Fibroblast of the aortic adventitia (primary cell): ENCODE measurements around the gene IQCH. TPM values are rescaled to one million over a fixed set of nuclear protein-coding genes. Genes with fewer than 3 reads are reported as not detected.

ENCODE experiments used
- DNase-seq: peaks from one replicate; pipeline ENCODE4 v3.0.0-alpha.2; 2010; ENCODE audit warnings: low read depth
- H3K4me3 ChIP-seq: 2 replicates; pipeline ENCODE4 v1.5.1; 2011; ENCODE audit warnings: low read depth, mild to moderate bottlenecking, control low read depth, low read length, moderate library complexity
- CTCF ChIP-seq: IDR thresholded peaks from 2 replicates; pipeline ENCODE4 v1.5.1; 2011; ENCODE audit warnings: mild to moderate bottlenecking, low read length, control low read depth, inconsistent platforms; ENCODE audit not compliant: insufficient read depth
- total RNA-seq: library from RNA; depleted of rRNA; stranded (reverse); fragments of >200 nt; gene quantifications from 2 replicates; pipeline ENCODE4 v1.2.3, GENCODE V29; 2012; ENCODE audit warnings: low replicate concordance

The IQCH gene
- total RNA-seq, 1 donor, result 3.6 TPM

- TF ChIP-seq CTCF, result no peak
Observed at GRCh38 chr15:67512140-67512539, 257.6 kb downstream of the IQCH start.

DNA sequence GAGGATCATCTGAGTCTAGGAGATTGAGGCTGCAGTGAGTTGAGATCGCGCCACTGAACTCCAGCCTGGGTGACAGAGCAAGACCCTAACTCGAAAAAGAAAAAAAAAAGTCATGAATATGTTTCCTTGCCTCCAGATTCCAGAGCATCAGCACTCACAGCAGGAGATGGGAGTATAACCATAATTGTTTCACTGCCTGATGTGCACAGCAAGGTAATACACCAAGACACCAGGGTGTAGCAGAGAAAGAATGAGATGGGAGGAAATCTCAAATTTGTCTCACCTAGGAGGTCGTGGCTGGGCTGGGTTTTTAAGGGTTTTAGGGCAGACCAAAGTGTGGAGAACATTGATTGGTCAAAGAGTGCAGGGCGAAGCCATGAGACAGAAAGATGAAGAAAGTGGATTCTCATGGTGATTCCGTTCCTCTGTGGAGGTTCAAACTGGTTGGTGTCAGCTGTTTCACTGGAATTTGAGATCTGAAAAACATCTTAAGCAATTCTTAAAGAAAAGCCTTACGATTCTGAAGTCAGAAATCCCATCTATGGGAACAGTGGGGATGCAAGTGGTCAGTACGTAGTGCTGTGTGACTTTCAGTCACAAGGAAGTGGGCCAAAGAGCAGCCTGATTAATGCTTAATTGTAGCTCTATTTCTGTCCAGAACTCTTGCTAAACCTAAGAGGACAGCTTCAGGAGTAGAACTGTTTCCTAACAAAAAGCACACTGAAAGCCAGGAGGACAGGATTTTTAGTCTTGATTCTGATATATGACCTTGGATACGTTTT is 258.5 kb downstream of the IQCH start:
- TF ChIP-seq CTCF, result no peak
- H3K4me3 ChIP-seq, result no peak overlapping the region
- DNase-seq, result no peak

More at GRCh38 chr15:67512140-67512539, 257.6 kb downstream of the IQCH start:
- no peak overlapping the region for H3K4me3 ChIP-seq
- no peak for DNase-seq

DNA sequence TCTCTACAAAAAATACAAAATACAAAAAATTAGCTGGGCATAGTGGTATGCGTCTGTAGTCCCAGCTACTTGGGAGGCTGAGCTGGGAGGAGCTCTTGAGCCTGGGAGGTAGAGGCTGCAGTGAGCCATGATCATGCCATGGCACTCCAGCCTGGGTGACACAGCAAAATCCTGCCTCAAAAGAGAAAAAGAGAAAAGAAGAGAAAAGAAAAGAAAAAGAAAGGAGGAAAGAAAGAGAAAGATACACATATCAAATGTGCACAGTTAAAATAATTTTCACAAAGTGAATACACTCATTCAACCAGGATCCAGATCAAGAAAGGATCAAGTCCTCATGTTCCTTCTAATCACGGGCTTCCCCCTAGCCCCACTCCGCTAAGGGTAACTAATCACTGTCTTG is 260.5 kb downstream of the IQCH start:
- DNase-seq, result no peak
- TF ChIP-seq CTCF, result no peak
- no peak overlapping the region for H3K4me3 ChIP-seq

GRCh38 chr15:67515557-67515956 is 261.0 kb downstream of the IQCH start:
- no peak for DNase-seq
- H3K4me3 ChIP-seq, result no peak overlapping the region
- TF ChIP-seq CTCF, result no peak

GRCh38 chr15:67520321-67521028 is 265.9 kb downstream of the IQCH start:
- no peak for TF ChIP-seq CTCF
- H3K4me3 ChIP-seq, result peak overlapping the region; percentile 86
- DNase-seq, result peak; percentile 28

GRCh38 chr15:67521029-67521782 is 266.6 kb downstream of the IQCH start, which contains the start of gene C15orf61:
TSS of gene C15orf61 (plus strand) at chr15:67521131. CDS start at chr15:67521249, 118 bp downstream.
- DNase-seq, result peak; percentile 68
- peak within 1 kb of the TSS; percentile 86 for H3K4me3 ChIP-seq
- TF ChIP-seq CTCF, result no peak
